ENCODE measurements around the gene PLAC8L1. TPM values are rescaled to one million over a fixed set of nuclear protein-coding genes. Genes with fewer than 3 reads are reported as not detected.
"Not testable (repeated sequence)": the region's sequence is repeated elsewhere in the genome, so short reads cannot be mapped to it uniquely, and the experiment has no call there.

The PLAC8L1 gene
- not detected in 2 replicates for total RNA-seq

DNA sequence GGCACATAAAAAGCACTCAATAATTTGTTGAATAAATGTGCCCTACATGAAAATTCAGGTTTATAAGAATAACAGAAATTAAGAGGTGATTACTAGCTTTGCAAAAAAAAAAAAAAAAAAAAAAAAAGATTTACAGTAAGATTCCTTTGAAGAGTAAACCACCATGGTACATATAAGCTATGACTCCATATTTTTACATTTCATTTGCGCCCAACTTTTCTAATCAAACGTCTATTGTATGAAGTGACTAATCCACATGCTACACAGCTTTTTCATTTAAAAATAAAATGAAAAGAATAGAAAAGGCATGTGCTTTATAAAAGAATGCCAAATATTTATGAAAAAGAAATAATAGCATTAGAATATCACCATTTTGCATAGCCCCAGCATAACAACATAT lies at the start of gene PLAC8L1:
TSS of gene PLAC8L1 (minus strand) at position 101 of the 400 bp plus-strand sequence. CDS start 1,266 bp downstream, outside the sequence.
- DNase-seq (ENCODE audit: low read depth), result no peak

DNA sequence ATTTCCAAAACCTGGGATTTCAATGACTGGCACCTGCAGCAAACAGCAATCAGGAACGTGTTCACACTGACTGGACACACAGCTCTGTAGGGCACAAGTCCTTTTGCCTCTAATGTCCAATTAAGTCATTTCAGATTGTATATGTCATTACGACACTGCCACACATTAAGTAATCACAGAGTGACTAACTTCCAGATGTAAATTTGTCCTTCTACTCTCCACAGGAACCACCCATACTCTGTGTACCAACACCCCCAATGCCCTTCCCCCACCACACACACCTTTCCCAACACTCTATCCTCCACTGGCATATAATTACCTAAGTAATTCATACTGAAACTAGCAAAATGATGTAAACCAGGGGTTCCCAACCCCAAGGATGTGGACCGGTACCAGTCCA lies 46.6 kb upstream of the PLAC8L1 start:
- no peak for DNase-seq (ENCODE audit: low read depth)

GRCh38 chr5:146137967-146138403 lies 32.6 kb upstream of the PLAC8L1 start:
- peak; percentile 38 for DNase-seq (ENCODE audit: low read depth)

GRCh38 chr5:146130440-146131045 lies 25.2 kb upstream of the PLAC8L1 start:
- peak; percentile 47 for DNase-seq (ENCODE audit: low read depth)

DNA sequence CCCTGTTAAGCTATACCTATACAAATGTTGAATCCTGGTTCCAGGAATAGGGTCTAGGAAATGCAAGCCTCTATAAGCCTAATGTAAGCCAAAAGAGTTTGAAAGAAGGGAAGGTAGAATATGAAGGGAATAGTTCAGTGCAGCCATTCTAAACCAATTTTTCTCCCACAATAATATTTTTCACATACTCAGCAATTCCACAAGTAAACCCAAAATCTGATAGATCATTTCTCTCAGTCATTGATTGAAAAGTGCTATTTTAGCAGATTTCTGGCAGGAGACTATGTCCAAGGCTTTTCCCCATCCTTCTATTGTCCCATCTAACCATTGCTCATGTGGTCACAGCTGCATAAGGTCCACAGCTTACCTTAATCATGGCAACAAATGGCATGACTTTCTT lies 20.7 kb upstream of the PLAC8L1 start:
- DNase-seq (ENCODE audit: low read depth), result no peak

DNA sequence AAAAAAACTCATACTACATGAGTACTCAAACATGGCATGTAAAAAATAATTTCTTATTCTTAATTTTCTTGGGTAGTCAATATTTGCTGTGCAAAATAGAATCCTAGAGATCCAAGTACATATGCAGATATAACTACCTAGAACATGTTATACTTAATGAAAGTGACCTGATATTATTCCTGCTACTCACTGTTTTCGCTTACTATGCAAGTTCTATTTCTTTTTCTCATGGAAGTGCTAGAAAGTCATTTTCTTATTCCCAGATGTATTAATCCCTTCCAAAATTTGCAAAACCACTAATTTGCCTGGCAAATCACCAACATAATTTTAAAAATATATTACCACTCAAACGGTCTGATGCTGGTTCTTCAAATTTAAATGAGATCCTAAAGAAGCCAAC lies 19.2 kb upstream of the PLAC8L1 start:
- no peak for DNase-seq (ENCODE audit: low read depth)

- not testable (repeated sequence) for DNase-seq (ENCODE audit: low read depth)
Measured at GRCh38 chr5:146121451-146121850, 16.1 kb upstream of the PLAC8L1 start.

- no peak for DNase-seq (ENCODE audit: low read depth)
Measured at GRCh38 chr5:146118322-146118721, 12.9 kb upstream of the PLAC8L1 start.

- DNase-seq (ENCODE audit: low read depth), result not testable (repeated sequence)
Measured at GRCh38 chr5:146117216-146117615, 11.8 kb upstream of the PLAC8L1 start.

GRCh38 chr5:146116361-146116760 lies 11.0 kb upstream of the PLAC8L1 start:
- no peak for DNase-seq (ENCODE audit: low read depth)

- DNase-seq (ENCODE audit: low read depth), result no peak
Measured at GRCh38 chr5:146112476-146112875, 7.1 kb upstream of the PLAC8L1 start.

DNA sequence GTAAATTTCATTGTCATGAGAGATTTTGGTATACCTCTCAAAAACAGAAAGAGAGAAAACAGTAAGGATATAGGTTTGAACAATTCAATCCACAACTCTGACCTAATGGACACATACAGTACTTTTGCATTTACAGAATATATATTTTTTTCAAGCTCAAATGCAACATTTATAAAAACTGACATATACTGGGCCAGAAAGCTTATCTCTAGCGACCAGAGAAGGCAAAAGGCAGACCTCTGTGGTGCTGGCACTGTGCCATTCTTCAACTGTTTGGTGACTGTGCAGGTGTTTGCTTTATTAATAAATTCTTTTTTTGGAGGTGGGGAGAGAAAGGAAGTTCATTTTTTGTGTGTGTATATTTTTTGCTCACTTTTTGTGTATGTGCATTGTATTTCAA lies 6.0 kb upstream of the PLAC8L1 start:
- no peak for DNase-seq (ENCODE audit: low read depth)

GRCh38 chr5:146109379-146109778 lies 4.0 kb upstream of the PLAC8L1 start:
- no peak for DNase-seq (ENCODE audit: low read depth)

DNA sequence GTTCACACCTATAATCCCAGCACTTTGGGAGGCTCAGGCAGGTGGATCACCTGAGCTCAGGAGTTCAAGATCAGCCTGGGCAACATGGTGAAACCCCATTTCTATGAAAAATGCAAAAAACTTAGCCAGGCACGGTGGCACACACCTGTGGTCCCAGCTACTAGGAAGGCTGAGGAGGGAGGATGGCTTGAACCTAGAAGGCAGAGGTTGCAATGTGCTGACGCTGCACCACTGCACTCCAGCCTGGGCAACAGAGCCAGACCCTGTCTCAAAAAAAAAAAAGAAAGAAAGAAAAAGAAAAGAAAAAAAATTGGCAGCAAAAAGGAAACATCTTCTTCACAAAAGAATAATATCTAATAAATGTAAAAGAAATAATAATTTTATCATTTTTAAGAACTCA lies 3.5 kb upstream of the PLAC8L1 start:
- not testable (repeated sequence) for DNase-seq (ENCODE audit: low read depth)

GRCh38 chr5:146107901-146108300 lies 2.5 kb upstream of the PLAC8L1 start:
- DNase-seq (ENCODE audit: low read depth), result peak; percentile 8

DNA sequence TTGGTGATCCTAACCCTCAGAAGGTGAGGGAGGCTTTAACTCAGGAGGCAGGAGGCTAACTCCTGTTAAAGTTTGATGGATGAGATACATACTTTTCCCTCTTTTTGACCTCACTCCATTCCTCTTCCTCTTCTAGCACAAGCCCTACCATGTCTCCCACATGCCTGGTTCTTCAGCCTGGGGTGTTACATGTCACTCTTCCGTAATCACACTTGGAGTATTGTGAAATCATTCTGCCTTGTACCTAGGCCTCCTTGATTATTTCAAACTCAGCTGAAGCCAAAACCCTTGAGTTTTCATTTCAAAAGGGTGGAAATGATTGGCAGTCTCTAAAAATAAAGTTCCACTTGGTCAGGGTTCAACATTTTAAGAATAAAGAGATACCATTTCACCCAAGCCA lies 1.8 kb downstream of the PLAC8L1 start:
- DNase-seq (ENCODE audit: low read depth), result peak; percentile 30

GRCh38 chr5:146101646-146102045 lies 3.7 kb downstream of the PLAC8L1 start:
- no peak for DNase-seq (ENCODE audit: low read depth)

GRCh38 chr5:146098047-146098446 lies 7.3 kb downstream of the PLAC8L1 start:
- no peak for DNase-seq (ENCODE audit: low read depth)

- DNase-seq (ENCODE audit: low read depth), result peak; percentile 12
Measured at GRCh38 chr5:146091881-146092280, 13.5 kb downstream of the PLAC8L1 start.

DNA sequence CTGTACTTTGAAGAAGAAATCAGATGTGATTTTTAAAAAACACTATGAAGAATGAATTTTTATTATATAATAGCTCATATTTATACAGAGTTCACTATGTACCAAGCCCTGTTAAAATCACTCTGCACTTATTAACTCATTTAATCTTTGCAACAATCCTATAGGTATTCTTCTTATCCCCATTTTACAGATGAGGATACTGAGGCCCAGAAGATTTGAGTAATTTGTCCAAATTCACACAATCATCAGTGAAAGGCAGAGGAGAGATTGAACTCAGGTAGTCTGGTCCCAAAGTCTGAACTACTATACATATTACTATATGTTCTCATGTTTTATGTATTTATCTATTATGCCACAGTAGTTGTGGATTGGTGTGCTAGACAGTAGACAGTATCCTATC lies 16.1 kb downstream of the PLAC8L1 start:
- no peak for DNase-seq (ENCODE audit: low read depth)

- DNase-seq (ENCODE audit: low read depth), result no peak
Measured at GRCh38 chr5:146088098-146088497, 17.3 kb downstream of the PLAC8L1 start.

- no peak for DNase-seq (ENCODE audit: low read depth)
Measured at GRCh38 chr5:146084376-146084775, 21.0 kb downstream of the PLAC8L1 start.

DNA sequence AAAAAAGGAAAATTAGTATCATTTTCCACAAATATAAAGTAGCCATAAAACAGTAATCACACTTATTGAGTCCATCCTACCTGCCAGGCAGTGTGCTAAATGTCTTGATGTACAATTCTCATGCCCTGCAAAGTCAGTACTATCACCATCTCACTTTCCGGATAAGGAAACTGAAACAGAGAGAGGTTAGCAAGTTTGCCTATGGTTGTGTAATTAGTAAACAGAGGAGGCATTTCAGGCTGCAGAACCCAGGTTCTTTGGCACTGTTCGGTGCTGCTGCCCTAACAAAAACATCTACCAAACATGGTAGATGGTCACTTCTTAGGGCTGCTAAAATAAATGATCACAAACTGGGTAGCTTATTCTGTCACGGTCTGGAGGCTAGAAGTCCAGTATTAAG lies 22.6 kb downstream of the PLAC8L1 start:
- DNase-seq (ENCODE audit: low read depth), result no peak

DNA sequence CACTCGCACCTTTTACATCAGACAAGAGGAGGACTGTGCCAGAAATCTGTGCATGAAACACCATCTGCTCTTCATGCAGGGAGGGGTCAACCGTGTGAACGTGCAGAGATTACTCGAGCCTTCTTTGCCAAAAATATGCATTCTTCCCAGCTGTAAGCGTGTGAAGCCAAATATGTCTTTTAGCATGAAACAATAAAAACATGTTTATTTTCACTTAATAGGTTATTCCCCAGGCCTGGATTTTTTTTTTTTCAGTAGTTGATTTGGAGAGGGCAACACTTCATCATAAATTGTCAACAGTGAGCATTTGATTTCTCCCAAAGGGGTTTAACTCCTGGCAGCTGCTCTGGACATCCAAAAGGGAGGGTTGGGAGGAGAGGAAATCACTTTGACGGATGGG lies 23.8 kb downstream of the PLAC8L1 start:
- no peak for DNase-seq (ENCODE audit: low read depth)

Measured in renal cortical epithelial cell (primary cell).